GM21619 (cell line): ENCODE measurements around the gene COBL.

Experiments used
- ATAC-seq: cut with Tn5 transposase; IDR thresholded peaks from one replicate; pipeline ENCODE4 v1.9.1; 2021; ENCODE audit not compliant: unreplicated experiment

The COBL gene

DNA sequence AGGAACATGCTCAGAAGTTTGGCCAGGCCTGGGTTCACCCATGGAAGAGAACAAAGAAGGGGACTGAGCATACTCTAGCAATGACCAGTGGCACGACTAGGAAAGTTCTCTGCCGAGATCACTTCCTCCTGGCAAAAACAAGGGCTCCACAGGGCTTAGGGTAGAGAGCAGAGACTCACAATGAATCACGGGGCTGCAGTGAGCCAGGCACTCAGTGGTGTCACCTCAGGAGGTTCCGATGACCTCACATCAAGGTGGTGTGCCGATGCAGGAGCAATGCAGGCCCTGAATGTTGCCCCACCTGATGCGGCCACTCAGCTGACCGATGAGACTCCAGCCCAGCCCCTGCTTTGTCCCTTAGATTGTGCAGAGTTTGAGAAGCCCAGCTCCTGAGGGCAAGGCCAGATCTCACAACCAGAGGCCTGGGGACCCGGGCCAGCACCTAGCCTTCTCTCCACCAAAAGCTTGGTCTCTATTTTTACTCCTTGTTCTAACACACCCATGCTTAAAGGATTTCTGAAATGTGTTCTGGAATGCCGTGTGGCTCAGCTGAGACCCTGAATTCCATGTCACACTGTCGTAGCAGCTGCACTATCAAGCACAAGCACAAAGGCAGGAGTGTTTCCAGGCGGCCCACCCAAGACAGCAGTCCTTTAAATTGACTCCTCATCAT, 60.9 kb downstream of the COBL start:
- ATAC-seq: no peak

DNA sequence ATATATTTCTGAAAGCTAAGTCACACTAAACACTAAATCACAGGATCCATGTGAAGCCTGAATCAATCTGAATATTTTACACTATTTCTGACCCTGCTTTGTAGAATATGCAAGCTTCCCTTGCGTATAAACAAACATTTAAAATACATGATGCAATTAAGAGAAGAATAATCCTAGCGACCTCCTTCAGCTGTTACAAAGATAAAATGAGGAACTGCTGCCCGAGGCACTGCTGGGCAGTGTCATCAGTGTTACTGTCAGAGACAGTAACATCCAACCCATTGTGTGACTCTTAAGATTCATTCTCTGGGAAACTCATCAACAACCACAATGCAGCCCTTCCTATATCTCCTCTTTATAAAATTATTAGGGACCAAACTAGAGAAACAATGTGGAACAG, 61.6 kb downstream of the COBL start:
- no peak for ATAC-seq

DNA sequence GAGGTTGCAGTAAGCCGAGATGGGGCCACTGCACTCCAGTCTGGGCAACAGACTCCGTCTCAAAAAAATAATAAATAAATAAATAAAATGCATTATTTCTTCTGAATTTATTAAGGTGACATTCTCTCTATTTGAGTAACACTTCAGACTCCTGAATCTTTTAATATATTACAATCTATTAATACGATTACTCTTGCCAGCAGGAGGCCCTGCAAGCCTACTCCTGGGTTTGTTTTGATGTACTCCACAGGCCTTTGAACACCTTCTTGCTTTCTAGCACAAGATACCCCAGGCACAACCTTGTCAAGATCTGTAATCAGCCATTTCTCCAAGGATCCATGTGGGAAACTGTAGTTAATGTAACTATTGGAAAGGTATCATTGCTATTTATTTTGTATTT, 63.5 kb downstream of the COBL start:
- no peak for ATAC-seq

DNA sequence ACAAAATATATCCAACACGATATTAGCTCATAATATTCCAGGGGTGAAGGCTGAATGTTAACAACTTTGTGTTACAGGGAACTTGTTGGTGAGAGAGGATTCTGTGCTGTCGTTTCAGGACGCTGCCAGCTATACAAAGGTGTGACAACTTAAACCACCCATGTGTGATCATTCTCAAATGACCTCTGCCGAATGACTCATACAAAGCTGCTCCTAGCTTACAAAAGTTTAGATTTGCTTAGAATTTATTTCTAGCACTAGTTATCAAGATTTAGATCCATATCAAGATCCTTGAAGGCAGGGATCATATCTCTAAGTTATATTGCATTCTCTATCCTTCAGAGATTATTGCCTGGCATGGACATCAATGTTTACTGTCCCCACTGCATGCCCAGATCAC, 65.3 kb downstream of the COBL start:
- no peak for ATAC-seq

DNA sequence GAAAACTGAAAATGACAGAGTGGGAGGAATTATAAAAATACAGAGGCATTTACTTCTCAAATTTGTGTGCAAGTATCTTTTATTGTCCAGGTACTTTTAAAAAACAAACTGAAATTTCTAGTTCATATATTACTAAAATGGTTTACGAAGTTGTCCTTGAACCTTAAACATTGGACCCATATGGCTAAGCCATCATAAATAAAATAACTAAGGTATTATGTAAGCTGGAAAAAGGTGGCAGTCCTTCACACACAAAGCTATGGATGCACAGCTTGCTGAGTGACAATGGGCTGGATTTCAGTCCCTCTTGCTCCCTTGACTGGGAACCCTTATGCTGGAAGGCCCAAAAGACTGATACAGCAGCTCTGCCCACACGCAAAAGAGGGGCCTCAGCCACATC, 66.1 kb downstream of the COBL start:
- ATAC-seq: no peak

DNA sequence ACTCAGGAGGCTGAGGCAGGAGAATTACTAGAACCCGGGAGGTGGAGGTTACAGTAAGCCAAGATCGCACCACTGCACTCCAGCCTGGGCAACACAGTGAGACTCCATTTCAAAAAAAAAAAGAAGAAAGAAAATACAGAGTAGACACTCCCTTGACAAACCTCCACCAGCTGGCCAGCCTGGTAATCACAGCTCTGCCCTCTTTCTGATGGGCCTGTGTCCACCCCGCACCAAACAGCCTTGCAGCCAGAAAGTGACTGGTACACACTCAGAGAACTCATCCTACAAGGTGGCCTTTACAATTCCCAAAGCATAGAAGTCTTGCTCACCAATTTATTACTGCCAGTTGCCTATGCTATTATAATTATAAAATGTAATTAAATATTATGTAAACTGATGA, 66.6 kb downstream of the COBL start:
- ATAC-seq: no peak

DNA sequence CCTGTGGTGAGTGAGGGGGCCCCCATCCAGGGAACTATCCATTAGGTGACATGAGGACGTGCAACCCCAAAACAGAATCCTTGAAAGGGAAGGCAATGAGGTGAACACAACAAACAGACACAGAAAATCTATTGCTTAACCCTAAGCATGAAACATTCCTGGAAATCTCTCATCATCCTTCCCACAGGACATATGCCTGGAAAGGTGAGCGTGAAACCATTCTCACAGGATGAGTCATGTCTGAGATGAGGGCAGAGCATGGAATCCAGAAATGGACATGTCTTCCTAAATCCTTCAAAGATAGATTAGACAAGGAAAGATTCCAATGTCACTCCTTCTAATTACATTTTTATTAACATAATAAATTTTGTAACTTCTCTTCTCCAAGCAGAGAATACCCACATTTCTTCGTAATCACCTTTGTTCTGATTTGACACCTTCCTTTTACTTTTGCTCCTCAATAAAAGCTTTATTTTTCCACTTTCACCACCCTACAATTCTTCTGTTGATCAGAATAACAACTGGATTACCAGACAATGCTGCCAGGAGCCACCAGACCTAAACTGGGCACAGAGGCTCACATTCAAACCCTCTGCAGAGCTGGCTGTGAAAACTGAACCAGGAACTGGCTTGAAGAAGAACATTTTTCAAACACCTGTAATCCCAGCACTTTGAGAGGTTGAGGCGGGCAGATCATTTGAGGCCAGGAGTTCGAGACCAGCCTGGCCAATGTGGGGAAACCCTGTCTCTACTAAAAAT, 67.2 kb downstream of the COBL start:
- no peak for ATAC-seq

DNA sequence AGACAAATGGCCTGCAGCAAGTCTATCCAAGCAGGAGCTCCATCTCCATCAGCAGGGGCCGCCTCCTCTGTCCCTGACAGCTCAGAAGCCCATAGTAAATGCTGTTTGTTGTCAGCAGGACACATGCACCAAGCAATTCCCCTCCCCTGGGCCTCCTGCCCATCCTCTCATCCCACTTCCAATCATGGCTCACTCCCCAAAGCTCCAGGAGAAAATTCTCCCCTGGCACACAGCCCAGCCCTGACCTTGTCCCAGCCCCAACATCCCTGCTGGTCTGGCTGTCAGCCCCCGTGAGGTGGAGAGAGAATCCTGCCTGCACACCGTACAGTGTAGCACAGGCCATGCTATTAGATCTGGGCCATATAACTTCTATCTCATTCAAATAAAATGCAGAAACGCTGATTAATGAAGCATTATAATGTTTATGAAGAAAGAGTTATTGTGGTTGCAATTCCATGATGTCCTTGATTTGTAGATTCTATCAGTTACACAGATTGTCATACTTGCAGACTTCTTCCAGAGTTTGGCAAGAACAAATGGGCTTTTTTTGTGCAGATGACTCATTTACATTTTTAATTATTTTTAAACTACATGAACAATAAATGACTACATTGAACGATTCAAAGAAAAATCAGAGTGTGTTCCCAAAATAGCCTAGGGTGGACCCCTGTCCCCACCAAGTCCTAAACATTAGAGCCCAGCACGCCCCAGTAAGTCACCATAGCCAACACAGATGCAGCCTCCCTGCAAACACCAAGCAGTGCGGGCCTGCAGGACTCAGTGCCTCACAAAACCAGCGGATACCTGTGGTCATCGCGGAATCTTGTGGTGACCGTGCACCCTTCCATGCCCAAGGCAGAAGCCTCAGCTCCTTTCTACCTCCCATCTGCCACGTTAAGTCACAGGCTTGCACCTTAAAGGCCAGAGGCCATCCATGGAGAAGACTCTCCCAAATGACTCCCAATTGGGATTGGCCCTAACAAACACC, 70.1 kb downstream of the COBL start:
- ATAC-seq: no peak

DNA sequence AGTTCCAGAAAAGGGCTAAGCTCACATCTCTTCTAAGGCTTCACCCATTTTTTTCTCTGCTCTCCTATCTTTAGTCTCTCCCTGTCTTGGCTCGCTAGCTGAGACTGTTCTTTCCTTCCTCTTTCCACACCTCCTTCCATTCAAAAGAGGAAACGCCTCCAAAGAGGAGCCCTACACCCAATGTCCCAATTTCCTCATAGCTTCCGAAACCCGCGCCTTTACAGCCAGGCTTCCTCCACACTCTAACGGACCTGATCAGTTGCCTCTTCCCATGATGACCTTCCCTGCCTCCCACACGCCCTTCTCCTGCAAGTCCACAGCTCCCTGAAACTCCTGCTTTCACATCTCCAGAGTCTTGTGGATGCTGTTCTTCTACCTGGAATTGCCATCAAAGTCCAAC, 71.7 kb downstream of the COBL start:
- ATAC-seq: no peak

DNA sequence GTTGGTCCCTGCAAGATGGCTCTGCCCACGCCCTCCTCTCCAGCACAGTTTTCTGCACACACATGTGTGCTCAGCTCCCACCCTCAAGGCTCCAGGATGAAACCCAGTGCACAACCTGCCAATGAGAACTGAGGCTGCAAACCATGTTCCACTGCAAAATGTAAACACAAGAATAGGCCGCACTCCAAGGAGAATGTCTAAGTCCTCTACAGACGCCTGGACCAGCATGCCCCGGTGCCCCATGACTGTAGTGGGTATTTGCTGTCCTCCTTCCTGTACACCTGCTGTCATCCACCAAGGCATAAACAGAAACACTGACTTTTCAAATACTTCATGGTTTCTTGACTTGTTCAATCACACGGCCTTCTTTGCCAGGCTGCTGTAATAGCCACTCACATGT, 72.6 kb downstream of the COBL start:
- ATAC-seq: no peak

DNA sequence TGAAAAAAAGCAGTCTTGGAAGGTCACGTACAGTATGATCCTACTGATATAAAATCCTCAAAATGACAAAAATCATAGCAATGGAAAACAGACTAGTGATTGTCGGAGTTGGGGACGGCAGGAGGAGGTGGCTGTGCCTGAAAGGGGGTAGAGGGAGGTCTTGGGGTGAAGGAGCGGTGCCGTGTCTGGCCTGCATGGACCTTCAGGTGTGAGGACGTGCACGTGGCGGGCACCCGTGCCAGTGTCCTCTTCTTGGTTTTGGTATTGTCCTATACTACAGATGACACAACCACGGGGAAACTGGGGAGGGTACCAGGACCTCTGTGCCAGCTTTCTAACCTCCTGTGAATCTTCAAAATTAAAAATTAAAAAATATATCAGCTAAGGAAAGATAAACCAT, 73.0 kb downstream of the COBL start:
- no peak for ATAC-seq

DNA sequence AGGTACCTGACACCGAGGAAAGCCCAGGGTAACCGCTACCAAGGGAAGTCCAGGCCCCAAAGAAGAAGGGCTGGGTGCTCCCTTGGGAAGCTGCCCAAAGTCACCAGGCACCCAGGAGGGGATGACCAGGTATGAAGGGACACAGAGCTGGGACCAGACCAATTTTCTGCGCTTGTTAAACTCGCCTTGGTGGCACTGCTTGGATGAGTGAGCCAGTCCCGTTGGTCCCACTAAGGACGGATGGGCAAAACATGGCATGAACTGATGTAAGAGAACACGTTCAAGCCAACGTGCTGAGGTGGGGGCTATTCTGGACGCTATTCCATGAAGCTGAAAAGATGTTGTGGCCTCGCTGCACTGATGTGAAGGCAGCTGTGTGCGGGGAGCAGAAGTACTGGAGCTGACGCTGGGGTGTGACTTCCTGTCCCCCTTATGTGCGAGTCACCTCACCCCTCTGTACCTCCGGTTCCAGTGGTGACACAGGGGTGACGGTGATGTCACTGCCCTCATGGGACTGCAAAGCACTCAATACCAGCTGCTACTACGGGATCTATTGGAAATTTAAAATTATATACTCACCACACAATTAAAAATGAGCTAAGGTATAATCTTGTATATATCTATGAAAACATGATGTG, 73.6 kb downstream of the COBL start:
- no peak for ATAC-seq

DNA sequence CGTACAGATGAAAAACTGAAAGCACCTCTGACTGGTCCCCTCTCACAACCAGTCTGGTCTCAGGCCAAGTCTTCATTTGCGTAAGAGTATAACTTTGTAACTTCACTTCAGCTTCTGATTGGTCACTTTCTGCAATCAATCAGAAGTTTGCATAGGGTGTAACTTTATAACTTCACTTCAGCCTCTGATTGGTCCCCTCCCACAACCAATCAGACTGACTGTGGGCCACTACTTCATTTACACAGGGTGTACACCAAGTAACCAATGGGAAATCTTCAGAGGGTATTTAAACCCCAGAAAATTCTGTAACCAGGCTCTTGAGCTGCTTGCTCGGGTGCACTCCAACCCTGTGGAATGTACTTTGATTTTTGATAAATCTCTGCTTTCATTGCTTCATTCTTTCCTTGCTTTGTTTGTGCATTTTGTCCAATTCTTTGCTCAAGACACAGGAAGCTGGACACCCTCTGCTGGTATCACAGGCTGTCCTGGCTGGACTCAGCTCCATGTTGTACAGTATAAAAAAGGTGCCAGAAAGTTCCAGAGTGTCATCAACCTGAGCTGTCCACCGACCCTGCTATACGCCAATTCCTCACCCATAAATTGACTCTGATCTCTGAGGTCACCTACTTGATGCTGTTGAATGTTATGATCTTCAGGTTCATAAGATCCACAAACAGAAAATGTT, 74.5 kb downstream of the COBL start:
- no peak for ATAC-seq

DNA sequence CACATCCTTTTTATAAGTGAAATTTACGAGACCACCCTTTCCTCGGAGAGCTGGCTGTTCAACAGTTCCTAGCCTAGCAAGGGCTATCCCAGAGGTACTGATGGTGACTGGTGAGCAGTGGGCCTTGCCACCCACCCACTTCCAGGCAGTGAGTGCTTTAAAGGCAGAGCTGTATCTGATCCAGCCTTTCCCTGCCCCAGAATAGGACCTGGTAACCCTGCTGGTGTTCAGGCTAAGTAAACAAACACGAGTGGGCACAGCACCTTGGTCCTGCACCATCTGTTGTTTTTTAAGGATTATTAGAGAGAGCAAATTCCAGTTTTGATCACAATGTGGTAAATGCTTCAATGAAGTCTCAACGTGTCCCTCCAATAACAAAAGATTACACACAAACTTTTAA, 75.7 kb downstream of the COBL start:
- no peak for ATAC-seq

DNA sequence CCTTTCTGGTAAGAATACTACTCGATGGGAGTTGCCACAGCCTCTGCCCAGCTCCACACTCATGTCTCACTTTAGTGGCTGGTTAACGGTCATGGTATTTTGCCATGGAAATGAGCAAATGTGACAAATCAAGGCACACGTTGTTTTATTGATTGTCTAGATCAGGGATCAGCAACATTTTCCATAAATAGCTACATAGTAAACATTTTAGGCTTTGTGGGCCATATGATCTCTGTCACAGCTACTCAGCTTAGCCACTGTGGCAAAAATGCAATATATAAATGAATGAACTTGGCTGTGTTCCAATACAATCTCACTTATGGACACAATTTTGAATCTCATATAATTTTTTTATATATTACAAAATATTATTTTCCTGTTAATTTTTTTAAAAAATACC, 76.9 kb downstream of the COBL start:
- no peak for ATAC-seq

DNA sequence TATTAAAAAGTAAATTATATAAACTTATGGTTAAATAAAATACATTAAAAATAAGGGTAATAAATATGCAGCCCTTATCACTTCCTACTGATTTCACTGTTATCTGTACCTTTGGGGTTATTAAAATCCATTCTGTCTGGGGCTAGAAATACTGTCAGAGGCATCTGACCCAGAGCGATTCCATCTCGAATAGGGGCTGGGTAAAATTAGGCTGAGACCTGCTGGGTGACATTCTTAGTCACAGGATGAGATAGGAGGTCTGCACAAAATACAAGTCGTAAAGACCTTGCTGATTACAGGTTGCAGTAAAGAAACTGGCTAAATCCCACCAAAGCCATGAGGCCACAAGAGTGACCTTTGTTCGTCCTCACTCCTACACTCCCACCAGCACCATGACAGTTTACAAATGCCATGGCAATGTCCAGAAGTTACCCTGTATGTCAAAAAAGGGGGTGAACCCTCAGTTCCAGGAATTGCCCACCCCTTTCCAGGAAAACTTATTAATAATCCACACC, 77.6 kb downstream of the COBL start:
- ATAC-seq: no peak

DNA sequence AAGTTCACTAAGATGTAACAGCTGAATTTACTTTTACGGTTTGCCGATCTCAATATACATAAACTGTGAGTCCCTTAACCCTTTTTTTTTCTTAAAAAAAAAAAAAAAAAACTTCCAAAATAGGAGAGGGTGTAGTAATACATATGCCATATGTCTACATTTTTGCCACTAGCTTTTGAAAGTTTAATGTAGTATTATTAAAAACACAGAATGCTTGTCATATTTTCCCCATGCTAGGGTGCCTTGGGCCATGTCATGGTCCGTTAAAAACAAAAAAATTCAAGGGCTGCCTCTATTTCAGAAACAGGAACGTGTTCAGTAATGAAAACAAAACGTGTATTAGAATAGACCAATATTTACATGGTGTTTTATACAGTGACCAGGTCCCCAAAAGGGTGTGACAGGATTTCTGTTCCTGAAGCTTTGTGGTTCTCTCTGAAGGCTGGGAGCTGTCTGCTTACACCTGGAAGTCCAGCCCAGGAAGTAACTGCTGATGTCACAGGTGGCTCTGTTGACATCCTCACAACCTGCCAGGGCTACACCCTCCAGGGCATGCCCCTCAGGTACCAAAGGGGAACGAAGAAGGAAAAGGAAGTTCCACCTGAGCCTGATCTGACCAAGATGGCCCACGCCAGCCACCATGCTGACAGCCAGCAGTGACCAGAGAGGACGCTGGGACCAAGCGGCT, 79.0 kb downstream of the COBL start:
- ATAC-seq: no peak

DNA sequence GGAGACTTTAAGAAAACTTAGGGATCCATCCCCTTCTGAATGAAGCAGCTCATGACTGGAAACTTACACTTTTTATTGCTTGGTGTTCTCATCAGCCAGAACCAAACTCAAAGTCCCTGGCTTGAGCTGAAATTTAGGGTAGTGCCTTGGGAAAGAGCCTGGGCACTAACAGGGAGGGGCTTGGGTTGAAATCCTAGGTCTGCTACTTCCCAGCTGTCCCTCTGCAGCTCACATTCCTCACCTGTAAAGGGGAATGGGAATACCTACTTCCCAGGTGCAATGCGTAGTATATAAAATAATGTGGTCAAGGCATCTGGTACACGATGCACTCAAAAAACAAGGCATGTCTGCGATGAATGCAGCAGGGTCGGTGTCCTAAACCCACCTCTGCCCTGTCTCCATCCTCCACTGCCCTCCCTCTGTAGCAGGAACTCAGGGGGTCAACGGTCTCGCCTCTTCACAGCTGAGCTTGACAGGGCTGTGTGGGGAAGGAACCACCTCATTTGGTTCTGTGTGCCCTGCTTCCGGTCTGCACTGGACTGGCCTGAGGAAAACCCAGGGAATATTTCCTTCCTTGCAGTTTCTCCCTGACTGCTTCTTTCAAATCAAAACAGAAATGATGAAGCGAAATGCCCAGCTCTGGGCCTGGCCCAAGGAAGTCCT, 80.0 kb downstream of the COBL start:
- ATAC-seq: no peak

DNA sequence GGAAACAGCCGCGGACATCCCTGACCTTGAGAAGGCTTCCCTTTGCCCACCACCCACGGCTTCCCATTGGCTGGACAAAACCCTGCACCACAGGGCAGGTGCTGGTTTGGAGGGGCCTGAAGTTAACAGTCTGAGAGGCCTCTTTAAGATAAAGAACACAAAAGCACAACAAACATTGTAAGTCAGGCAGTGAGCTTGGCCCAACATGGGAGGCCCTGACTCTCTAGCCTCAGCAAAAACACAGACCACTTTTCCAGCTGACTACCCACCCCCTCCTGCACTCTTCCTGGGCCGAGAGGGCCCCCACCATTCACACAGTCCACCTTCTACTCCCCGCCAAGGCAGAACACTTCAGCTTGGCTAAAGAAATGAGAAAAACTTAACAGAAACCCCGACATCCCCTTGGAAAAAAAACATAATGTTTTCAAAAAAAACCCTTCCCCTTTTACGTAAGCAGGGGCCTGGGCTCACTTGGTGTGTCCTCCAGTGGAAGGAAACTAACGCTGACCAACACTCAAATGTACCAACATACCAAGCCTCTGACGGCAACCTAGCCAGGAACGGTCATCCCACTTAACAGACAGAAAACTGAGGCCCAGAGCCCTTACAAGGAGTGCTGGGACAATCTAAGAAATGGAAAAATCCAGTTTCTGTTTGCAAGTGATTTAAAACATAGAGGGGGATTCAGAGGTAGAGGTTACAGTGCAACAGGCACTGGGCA, 80.9 kb downstream of the COBL start:
- no peak for ATAC-seq
